ENCODE measurements around the gene ERICH6.

The ERICH6 gene

DNA sequence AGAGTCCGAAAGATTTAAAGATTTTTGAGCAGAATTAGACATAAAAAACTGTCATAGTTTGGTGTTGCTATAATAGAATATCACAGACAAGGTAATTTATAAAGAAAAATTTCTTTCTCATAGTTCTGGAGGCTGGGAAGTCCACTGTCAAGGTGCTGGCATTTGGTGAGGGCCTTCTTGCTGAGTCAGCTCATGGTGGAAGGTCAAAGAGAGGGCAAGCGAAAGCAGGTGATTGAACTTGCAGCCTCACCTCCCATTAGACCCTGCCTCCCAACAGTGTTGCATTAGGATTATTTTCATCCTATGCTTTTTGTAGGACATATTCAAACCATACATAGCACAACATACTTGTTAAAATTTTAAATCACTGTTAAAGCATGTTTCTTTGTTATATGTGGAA is 90.7 kb downstream of the ERICH6 start:
- in situ Hi-C loops (cut with HindIII; ENCODE audit: low pct_unique_long_range_greater_than_20kb, low sequenced_read_pairs) = no loop called here
- no peak for DNase-seq (ENCODE audit: low read depth in 1 of 2, low spot score in 1 of 2)
- no peak for TF ChIP-seq JUND (IDR thresholded peaks at IDR 0.05; ENCODE audit: low read depth)

DNA sequence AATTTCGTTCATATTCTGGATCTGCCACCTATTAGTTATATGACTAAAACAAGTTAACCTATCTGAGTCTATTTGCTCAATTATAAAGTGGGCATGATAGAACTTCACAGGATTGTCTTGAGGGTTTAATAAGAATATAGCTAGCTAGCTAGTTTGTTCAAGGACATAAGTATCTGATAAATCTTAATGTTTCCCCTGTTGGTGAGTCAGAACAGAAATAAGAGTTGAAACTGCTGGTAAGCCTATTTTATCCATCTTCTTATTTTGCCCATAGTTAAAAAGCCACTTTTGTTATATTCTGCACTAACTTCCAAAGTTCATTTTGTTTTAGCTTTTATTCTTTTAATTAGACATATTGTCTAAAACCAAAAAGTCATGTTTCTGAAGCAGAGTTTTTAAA is 91.2 kb downstream of the ERICH6 start:
- TF ChIP-seq JUND (IDR thresholded peaks at IDR 0.05; ENCODE audit: low read depth) = no peak
- in situ Hi-C loops (cut with HindIII; ENCODE audit: low pct_unique_long_range_greater_than_20kb, low sequenced_read_pairs) = no loop called here
- DNase-seq (ENCODE audit: low read depth in 1 of 2, low spot score in 1 of 2) = no peak

- in situ Hi-C loops (cut with HindIII; ENCODE audit: low pct_unique_long_range_greater_than_20kb, low sequenced_read_pairs) = no loop called here
- no peak for TF ChIP-seq JUND (IDR thresholded peaks at IDR 0.05; ENCODE audit: low read depth)
- no peak for DNase-seq (ENCODE audit: low read depth in 1 of 2, low spot score in 1 of 2)
Measured at GRCh38 chr3:150611666-150612065, 92.1 kb downstream of the ERICH6 start.

- in situ Hi-C loops (cut with HindIII; ENCODE audit: low pct_unique_long_range_greater_than_20kb, low sequenced_read_pairs) = no loop called here
- no peak for DNase-seq (ENCODE audit: low read depth in 1 of 2, low spot score in 1 of 2)
- TF ChIP-seq JUND (IDR thresholded peaks at IDR 0.05; ENCODE audit: low read depth) = no peak
Measured at GRCh38 chr3:150610785-150611184, 92.9 kb downstream of the ERICH6 start.

DNA sequence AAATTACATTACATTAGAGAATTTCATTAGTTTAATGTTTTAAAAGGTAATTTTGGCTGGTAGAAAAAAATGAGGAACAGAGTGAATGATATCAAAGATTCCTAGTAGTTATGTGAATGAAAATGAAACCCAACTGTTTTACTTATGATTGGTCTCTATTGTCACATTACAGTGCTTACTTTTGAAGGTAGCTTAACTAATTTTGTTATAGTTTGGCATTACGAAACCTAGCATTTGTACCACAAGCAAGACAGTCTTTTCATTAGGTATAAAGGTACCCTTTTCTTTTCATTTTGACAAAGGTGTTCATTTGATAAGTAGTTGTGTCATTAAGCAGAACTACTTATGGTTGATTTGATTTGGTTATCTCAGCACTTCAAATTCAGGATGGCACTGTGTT is 93.7 kb downstream of the ERICH6 start:
- DNase-seq (ENCODE audit: low read depth in 1 of 2, low spot score in 1 of 2) = no peak
- in situ Hi-C loops (cut with HindIII; ENCODE audit: low pct_unique_long_range_greater_than_20kb, low sequenced_read_pairs) = no loop called here
- no peak for TF ChIP-seq JUND (IDR thresholded peaks at IDR 0.05; ENCODE audit: low read depth)
